Suppressor macrophage (primary cell): ENCODE results near the gene VAT1L.

ENCODE experiments used
- DNase-seq, 4 experiments: peaks; one replicate each; pipeline ENCODE4 v3.0.0-alpha.2; 2020 to 2022

The VAT1L gene

DNA sequence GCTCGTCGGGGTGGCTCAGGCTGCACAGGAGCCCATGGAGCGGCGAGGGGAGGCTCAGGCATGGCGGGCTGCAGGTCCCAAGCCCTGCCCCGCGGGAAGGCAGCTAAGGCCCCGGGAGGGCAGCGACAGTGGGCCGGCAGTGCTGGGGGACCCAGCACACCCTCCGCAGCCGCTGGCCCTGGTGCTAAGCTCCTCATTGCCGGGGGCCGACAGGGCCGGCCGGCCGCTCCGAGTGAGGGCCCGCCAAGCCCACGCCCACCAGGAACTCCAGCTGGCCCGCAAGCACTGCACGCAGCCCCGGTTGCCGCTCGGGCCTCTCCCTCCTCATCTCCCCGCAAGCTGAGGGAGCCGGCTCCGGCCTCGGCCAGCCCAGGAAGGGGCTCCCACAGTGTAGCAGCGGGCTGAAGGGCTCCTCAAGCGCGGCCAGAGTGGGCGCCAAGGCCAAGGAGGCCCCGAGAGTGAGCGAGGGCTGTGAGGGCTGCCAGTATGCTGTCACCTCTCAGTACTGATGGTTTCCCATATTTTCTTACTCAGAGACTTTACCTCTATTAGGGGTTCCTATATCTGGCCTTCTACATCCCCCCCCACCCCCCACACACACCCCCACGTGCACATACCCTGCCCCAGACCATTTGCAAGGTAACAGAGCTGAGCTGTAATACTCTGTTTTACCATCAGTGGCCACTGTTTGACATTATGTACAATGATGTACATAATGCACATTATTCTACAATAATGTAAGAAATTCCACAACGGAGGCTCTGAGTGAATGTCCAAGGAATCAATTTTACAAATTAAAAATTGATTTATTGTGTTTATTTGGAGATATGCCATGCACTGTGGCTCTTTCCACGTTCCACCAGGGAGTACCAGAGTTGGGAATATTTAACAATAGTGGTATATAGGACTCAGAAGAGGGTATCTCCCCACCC lies 3.7 kb upstream of the VAT1L start:
- peak in 2 of 4 experiments; percentile 8 to 23 for DNase-seq

DNA sequence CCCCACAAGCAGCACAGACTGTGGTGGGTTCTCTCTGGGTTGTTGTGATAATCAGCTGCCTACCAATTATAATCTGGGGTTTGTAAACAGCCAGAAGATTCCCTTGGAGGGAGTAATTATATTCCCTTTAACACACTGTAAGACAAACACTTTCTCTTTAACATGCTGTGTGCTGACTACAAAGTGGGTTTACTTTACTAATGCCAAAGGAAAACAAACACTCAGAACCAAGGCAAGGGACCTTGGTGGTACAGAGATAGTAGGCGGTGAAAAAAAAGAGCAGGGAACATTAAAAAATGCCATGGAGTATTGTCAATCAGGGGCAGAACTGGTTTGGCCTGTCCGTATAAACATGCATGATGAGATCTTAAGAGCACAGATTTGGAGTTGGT lies 3.0 kb upstream of the VAT1L start:
- DNase-seq, result no peak

DNA sequence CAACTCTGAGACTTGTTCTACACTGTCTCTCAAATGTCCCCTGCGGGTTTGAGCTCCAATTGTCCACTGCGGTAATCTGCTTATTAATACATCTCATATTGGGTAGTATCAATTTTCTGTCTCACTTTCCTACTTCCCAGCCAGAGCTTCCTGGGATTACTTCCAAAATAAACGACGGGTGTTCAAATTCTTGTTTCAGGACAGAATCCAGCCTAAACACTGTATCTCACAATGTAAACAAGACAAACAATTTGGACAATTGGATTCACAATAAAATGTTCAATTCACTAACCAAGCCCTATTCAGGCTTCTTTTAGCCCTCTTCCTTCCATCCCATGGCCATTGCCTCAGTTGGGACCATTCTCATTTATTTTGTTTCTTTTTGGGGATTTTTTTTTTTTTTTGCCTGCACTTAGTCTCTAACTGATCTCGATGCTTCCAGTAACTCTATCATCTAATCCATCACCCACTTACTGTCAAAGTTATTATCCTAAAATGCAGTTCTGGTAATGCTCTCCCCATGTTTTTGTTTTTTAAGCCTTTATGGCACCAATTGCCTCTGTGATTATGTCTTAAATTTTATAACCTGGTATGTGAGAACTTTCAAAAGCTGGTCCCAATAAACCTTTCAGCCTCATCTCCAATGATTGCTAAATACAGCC lies 2.0 kb upstream of the VAT1L start:
- no peak for DNase-seq

DNA sequence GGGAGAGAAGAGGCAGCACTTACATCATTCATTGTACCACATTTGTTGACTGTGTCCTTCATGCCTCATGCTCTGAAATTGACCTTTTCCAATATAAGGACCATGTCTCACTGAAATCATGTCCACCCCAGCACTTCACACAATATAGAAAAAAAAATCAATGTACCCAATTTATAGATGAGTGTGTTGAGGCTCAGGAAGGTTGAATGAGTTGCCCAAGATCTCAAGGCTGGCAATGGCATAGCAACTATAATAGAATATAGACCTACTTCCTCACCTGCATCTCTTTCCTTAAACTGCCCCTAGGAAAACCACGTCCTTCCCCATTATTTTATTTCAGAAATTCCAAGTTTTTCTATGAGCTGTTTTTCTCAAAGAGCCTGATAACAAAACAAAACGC lies 912 bp upstream of the VAT1L start:
- no peak for DNase-seq

DNA sequence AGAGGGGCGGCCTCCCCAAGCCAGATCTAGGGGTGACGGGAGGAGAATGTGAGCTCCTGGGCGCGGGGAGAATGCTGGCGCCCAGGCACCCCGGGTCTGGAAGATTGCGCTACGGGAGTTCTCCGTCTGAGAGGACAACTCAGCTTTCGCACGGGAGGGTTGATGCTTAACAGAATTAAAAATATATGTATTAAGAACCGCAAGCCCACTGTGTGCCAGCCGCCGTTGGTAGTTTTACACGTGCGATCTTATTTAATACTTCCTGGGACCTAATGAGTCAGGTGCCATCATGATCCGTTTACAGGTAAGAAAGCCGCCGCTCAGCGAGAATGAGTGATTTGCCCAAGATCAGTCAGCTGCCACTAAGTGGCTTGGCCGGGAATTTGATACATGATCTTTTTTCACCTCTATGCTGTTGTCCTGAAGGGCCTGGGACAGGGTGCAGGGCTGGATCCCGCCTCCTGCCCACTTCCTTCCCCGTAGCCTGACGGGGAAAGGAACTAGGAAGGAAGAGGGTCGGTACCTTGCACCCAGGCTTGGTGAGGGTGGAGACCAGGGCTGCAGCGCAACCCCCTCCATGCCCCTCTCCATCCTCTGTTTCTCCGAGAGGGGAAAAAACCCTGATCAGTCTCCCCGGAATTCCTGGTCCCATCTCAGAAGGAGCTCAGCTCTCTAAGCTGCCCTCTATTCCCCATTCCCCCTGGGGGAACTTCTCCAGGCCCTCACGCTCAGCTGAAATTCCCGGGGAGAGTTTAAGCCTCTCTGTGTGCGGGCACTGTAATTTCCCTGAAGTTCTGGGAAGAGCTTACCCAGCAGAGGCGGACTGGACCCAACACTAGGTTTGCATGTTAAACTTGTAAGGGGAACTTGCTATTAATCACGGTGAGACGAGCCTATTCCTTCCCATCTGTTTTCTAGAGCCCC lies 983 bp downstream of the VAT1L start:
- DNase-seq, result peak in 1 of 4 experiments; percentile 3

DNA sequence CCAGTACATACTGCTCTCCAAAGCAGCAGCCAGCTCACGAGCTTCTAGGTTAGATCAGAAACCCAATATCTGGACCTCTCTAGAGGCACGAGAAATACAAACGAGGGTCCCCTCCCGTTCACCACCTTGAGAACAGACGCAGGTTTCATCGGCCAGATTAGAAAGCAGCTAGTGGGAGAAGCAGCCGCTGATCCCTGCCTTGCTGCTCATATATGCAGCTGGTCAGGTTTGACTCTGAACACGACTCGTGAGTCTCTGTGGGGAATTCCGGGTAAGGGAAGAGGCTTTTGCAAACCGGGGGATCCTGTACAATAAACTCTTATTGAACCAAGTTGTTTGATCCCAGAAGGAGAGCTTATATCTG lies 1.6 kb downstream of the VAT1L start:
- no peak for DNase-seq

DNA sequence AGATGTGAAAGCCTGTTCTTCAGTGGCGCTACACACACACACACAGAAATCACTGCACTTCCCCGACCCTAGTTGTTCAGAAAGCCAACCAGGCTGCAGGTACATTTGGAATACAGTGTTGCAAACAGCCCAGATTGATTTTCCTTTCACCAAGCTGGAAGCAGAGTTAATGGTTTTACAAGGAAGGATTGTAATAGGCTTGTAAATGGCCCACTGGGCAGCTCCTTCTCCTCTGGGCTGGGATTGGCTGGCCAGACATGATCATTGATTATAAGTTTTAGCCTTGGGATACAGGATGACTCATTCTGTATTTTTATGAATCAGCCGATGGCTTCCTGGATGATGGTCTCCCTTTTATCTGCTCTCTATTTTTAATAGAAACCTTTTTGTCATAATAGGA lies 2.5 kb downstream of the VAT1L start:
- DNase-seq, result no peak

DNA sequence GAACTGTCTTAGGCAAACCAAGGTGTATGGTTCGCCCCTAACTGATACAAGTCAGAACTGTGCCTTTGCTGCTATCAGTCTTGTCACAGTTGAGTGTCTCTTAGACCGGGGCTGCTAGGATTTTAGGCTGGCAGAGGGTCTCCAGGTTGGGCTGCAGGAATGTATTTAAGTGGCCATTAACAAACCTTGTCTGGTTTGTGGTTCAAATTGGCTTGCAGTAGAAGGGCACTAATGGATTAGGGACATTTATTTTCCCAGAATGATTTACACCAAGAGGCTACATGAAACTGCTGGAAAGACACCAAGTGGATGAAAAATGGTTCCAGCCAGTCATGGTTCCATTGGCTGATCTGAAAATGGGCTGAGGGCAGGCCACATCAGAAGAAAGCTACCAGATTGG lies 5.1 kb downstream of the VAT1L start:
- no peak for DNase-seq

DNA sequence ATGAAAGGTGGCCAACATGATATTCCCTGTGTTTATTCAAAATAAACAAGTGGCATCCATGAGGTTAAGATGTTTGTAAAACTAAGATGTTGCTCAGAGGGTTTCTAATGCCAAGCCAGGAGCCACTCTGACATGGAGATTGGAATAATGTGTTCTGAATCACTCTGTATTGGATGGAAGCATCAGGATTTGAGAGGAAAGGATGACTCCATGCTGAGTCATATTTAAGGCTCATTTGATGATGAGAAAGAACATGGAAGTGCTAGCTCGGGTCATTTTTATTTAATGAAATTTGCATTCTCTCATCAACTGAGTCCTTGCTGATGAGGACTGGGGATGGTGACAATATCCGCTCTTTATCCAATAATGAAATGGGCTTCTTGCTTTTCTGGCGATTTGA lies 6.2 kb downstream of the VAT1L start:
- DNase-seq, result no peak

DNA sequence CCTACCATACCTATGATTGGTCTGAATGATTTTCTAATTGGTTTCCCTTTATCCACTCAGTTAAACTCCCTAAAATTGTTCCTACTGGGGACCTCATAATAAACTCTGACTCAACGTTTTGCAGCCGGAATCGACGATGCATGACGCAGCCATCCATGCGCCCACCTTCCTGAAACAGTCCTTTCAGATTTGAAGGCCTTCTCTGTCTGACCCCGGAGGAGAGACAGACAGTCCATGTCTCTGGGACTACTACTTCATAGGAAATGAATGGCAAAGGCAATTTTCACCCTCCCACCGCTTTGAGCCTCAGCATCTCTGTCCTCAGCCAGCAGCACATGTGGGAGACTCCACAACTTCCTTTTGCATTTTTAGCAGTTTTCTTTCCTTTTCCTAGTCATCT lies 13.5 kb downstream of the VAT1L start:
- no peak for DNase-seq

DNA sequence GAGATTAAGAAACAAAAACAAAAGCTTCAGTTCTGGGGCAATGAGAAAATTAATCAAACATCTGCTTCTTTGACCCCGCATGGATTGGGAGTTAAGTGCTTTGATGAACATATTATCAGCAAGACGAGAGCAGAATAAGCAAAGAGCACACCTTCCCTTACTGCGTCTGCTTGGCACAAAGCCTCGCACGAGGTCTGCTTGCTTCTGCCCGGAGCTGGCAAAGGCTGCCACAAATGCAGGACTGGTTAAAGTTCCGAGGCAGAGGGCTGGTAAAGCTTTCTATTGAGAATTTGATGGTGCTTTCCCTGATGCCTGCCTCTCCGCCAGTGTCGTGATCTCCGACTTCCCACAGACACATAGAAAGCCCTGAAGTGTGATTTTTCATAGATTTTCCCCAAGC lies 17.0 kb downstream of the VAT1L start:
- no peak for DNase-seq

DNA sequence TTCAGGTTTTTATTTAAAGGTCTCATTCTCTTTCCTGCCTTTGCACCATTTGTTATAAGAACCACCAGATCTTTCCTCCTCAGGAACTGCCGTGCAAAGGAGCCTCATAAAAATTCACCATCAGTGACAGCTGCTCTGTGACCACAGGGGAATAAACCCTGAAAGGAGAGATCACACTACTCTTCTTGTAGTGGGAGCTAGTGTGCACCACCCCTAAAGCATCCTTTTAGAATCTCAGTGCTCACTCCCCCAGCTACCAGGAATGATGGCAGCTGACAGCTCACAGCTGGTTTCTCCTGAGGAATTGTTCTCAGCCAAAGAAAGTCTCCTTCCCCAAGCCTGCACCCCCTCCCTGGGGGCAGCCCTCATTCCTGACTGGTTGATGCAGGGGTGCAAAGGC lies 18.7 kb downstream of the VAT1L start:
- no peak for DNase-seq

DNA sequence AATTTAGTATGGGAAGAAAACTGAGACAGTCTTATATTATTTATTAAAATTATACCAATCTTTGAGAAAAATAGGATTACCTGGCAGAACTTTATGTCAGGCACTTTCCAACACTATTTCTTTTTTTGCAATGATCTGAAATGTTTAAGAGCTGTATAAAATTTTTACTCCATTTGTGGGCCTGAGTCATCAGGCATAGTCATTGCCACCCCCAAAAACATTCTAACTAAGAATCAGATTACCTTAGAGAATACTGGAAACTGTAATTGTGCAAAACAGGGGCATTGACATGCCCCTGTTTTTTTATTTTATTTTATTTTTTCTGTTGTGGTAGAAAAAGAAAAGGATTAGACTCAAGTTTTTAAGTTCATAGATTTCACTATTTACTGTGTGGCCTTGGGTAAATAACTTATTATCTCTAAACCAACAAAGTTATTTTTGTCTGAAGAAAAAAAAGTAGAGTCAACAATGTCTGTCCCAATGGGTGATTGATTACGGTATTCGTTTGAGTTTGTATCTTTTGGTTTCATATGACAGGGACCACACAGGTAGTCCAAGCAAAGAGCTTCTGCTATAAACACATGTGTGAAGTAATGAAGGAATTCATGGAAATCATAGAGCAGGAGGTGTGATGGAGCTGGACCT lies 24.6 kb downstream of the VAT1L start:
- no peak for DNase-seq

DNA sequence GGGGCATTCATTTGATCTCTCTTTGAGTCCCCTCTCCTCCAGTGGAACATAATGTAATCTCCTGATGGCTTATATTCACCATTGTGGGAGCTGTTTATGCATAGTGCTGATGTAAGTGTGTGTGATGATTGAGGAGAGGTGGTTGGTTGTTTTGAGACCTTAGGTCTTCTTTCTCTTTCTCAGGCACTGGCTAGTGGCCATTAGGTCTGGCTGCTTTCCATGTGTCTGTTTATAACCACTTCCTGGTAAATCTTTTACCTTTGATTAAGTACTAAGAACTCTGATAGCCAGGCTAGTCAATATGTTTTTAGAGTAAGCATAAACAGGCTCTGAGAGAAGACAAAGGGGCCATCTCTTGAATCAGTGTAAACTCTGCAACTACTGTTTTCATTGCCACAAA lies 27.9 kb downstream of the VAT1L start:
- no peak for DNase-seq

DNA sequence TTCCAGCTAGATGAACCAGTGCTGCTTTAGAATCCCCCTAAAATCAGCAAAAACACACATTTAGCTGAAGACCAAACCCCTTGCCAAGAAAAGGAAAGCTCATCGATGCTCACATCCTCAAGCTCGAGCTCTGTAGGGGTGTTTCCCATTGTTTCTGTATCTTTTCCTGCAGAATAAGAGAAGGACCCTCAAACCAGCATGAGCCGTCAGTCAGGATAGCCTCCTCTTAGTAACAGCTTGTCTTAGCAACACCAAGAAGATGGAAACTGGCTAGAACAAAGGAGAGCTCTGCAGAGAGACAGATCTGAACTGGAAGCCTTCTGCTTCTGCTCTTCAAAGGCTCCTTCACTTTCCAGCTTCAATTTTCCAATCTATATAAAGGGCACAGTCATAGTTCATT lies 32.0 kb downstream of the VAT1L start:
- DNase-seq, result no peak

DNA sequence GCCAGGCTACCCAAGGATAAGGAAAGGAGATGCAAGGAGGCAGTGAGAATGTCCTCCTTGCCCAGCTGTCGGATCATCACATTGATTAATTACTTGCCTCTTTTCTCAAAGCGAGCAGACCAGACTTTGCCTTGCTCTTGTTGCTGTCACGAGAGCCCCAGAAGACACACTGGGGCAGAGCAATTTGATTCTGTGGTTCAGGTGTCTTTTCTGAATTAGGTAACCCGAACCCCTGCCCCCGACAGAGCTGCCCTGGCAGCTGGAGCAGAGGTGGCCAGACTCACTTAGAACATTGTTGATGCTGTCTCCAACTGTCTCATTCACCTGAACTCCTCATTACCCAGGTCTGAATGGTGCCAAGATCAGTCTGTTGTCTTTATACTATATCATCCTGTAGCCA lies 34.3 kb downstream of the VAT1L start:
- DNase-seq, result no peak

DNA sequence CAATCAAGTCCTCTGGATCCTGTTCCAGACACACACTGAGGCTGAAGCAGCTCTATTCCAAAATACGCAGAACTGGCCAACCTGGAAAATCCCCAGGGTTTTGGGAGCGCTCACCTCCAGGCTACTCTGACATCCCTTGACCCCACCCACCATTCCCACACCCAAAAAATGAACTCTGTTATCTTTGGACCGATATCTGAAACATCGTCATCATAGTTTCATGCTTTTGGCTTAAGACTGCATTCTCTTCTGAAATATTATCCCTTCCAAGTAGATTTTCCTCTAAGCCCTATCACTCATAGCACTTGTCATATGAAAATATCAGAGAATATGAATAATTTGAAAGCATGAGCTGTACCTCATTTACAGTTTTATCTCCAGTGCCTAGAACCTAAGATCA lies 34.7 kb downstream of the VAT1L start:
- no peak for DNase-seq

DNA sequence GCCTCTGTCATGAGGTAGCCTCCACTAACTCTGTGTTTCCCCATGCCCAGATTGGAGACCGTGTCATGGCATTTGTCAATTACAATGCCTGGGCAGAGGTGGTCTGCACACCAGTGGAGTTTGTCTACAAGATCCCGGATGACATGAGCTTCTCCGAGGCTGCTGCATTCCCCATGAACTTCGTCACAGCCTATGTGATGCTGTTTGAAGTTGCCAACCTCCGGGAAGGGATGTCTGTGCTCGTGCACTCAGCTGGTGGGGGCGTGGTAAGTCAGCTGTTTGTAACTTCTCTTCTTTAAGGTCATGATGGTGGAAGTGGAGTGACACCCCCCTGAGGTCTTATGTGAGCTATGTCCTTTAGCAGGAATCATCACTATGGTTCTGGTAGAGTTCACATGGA lies 36.8 kb downstream of the VAT1L start:
- peak in 3 of 4 experiments; percentile 9 to 21 (median 19) for DNase-seq

DNA sequence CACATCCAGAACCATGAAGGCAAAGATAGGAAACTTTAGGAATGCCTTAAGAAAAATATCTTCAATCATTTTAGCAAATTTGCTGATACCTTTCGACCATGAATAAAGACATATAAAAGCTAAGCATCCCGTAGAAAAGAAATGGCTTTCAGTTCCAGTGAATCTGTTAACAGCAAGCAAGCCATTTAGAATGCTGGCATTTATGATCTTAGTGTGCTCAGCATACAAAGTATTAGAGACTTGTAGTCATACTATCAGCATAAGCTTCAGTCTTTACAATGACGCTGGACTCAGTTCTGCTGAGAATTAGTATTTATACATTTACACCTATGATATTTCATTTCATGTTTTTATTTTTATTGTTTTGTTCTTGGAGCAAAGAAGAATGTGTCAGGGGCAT lies 38.7 kb downstream of the VAT1L start:
- no peak for DNase-seq

DNA sequence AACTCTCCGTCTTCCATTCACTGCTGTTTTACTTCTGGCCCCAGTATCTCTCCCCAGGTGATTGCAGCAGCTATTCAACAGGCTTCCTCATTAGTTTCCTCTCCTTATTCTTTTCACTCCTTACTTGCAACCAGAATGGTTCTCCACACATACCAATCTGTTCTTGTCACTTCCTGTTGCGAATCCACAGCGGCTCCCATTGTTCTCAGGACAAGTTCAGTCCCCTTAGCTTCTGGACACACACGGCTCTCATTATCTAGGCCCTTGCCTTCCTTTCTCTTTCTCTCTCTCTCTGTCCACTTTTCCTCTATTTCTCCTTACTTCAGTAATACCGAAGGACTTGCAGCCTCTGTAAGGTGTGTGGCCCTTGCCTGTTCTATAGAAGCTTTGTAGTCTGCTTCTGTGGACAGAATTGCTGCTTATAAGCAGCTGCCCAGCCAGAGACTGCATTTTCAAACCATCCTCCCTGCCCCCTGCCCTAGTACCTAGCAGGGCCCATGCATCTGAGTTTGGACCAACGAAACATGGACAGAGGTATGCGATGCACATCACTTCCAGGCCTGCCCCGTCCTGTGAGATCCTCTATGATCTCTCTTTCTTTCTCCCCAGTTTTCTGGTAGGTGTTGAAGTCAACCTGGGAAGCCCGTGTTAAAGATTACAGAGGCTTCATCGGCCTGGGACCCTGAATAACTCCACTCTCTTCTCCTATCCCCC lies 45.7 kb downstream of the VAT1L start:
- DNase-seq, result no peak

DNA sequence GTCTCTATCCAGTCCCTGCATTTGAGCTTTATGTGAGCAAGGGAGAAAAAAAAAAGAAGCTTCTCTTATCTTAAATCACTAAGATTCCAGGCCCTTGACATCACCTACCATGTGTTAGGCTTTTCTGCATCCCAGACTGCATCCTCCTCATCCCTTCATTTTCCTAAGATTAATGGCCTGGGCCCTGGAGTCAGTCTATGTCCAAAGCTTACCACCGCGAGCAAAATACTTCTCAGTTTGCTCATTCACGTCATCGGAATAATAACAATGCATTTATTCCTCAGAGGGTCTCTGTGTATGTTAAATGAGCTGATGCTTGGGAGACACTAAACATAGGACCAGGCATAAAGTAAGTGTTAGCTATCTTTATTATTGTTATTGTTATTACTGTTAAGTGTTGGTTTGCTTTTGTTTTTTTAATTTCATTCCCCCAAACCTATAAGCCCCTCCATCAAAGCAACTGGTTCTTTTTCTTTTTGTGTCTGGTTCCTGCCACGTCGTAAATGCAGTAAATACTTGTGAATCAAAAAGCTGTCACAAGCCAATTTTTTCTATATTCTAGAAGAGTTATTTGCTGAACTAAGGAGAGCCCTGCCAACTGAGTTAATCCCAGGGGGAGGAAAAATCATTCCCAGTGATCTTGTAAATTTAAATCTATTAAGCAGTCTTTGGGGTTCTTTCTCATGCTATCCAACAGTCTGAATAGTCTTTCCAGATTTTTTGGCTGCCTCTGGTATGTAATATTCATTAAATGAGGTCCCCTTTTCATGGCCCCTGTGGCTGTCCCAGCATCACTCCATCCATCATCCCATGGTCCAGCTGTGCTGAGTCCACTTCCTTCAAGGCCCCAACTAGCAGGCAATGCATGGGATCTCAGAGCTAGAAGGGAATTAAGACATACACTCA lies 46.5 kb downstream of the VAT1L start:
- no peak for DNase-seq
